GM13976 (cell line): ENCODE measurements around the gene RGCC.
"Not testable (repeated sequence)": the region's sequence is repeated elsewhere in the genome, so short reads cannot be mapped to it uniquely, and the experiment has no call there.

Experiments used
- DNase-seq: peaks from one replicate; pipeline ENCODE4 v3.0.0; 2012; ENCODE audit warnings: low spot score
- in situ Hi-C: fragments of 300-500 bp; cut with MboI; formaldehyde crosslinking; loops from one replicate; pipeline ENCODE4 v1.12.0; 2022; ENCODE audit warnings: low sequenced_read_pairs, mixed read lengths, inconsistent platforms; ENCODE audit not compliant: unreplicated experiment
- TF ChIP-seq, protein P1 (sequence below): IDR thresholded peaks from 2 replicates; pipeline ENCODE4 v1.5.1; 2012; ENCODE audit warnings: borderline replicate concordance, mild to moderate bottlenecking; ENCODE audit not compliant: insufficient read depth; ENCODE audit errors: extremely low read depth, missing control alignments, control extremely low read depth

Gene RGCC

DNA sequence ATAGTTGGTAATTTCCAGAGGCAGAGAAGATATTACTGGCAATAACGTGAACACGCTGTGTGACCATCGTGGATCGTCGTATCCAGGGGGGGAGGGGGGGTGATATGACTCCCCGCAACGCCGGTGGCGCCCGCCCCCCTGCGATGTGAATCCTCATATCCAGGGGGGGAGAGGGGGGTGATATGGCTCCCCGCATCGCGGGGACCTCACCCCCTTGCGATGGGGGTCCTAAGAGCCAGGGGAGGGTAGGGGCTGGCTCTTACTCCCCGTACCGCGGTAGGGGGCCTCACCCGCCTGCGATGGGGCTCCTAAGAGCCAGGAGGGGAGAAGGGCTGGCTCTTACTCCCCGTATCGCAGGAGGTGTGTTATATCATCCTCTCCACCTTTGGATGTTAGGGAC is 31.3 kb upstream of the RGCC start:
- TF ChIP-seq, protein P1, sequence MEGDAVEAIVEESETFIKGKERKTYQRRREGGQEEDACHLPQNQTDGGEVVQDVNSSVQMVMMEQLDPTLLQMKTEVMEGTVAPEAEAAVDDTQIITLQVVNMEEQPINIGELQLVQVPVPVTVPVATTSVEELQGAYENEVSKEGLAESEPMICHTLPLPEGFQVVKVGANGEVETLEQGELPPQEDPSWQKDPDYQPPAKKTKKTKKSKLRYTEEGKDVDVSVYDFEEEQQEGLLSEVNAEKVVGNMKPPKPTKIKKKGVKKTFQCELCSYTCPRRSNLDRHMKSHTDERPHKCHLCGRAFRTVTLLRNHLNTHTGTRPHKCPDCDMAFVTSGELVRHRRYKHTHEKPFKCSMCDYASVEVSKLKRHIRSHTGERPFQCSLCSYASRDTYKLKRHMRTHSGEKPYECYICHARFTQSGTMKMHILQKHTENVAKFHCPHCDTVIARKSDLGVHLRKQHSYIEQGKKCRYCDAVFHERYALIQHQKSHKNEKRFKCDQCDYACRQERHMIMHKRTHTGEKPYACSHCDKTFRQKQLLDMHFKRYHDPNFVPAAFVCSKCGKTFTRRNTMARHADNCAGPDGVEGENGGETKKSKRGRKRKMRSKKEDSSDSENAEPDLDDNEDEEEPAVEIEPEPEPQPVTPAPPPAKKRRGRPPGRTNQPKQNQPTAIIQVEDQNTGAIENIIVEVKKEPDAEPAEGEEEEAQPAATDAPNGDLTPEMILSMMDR: no peak
- DNase-seq: no peak
- in situ Hi-C loops: no loop called here

GRCh38 chr13:41427666-41428065 is 29.7 kb upstream of the RGCC start:
- in situ Hi-C loops: no loop called here
- DNase-seq: no peak
- TF ChIP-seq, protein P1: no peak

DNA sequence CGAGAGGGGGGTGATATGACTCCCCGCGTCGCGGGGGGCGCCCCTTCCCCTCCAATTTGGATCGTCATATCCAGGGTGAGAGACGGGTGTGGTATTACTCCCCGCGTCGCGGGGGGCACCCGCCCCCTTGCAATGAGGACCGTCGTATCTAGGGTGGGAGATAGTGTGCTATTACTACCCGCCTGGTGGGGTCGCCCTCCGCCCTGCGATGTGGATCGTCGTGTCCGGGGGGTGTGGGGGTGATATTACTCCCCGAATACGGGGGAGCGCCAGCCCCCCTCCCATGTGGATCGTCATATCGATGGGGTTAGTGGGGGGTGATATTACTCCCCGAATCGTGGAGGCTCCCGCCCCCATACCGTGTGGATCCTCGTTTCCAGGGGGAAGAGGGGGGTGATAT is 29.2 kb upstream of the RGCC start:
- DNase-seq: peak; percentile 30
- TF ChIP-seq, protein P1: no peak
- in situ Hi-C loops: no loop called here

DNA sequence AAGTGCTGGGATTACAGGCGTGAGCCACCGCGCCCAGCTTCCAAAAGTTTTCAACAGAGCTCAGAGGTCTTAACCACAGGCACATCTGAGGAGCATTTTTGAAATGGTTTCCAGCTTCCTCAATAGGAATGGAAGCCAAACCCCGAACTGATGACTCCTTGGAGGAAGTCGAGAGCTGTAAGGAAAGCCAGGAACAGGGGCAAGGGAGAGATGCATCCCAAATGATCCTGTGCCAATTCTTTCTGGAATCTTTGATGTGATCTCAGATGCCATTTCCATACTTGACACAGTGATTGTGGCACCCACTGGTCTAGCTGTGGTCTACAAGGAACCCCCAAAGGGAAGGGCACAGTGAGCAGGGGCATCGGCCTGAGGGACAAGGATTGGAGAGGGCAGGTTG is 23.3 kb upstream of the RGCC start:
- DNase-seq, in situ Hi-C loops: not testable (repeated sequence)

GRCh38 chr13:41434831-41435520 is 22.4 kb upstream of the RGCC start:
- TF ChIP-seq, protein P1: no peak
- DNase-seq: no peak
- in situ Hi-C loops: no loop called here

- in situ Hi-C loops: no loop called here
- DNase-seq: no peak
- TF ChIP-seq, protein P1: no peak
Observed at GRCh38 chr13:41443969-41444368, 13.4 kb upstream of the RGCC start.

GRCh38 chr13:41452462-41452861 is 4.9 kb upstream of the RGCC start:
- DNase-seq: no peak
- in situ Hi-C loops: no loop called here
- TF ChIP-seq, protein P1: no peak
